Stimulated activated CD8-positive, alpha-beta memory T cell treated with anti-CD3 and anti-CD28 coated beads, Interleukin-12 subunit alpha, Interleukin-12 subunit beta, amount 100 ng/mL, for 1 hour (primary cell): ENCODE data around the gene UBE2D4.
"Not testable (repeated sequence)": the region's sequence is repeated elsewhere in the genome, so short reads cannot be mapped to it uniquely, and the experiment has no call there.

Source experiments
- DNase-seq: peaks from one replicate; pipeline ENCODE4 v3.0.0-alpha.2; 2020; ENCODE audit warnings: low read depth

Gene UBE2D4

DNA sequence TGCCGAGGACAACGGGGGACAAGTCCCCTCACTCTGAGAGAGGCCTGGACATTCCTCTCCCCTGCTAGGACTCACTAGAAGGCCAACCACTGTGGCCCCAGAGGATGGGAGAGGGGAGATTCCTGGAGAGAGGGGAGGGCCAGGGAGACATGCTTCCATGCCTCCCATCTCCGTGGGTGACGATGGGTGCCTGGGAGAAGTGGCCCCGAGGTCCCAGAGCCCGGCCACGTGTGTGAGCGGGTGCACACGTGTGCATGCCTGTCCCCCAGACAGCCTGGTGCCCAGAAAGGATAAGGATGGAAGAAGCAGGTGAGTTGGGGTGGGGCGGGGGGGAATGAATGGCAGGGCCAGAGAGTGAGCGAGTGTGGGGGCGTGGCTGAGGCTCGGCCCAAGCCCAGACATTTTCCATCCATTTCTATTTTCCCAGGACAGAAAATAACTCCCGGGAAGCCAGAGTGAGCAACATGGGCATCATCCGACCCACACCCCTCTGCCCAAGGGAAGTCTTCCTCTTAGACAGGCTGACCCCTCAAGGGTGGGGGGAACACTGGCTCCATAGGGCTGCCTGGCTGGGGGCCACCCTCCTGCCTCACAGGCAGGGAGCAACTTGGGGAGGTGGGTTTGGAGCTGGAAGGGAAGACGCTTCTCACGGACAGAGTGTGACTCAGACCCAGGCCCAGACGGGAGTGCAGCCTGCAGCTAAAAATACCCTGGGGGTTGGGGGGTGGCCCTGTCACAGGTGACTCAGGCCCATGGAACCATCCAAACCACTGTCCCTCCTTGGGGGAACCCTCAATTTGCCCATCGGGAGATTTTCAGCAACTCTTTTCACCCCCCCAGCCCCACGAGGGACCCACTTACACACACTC lies 42.2 kb downstream of the UBE2D4 start:
- not testable (repeated sequence) for DNase-seq

DNA sequence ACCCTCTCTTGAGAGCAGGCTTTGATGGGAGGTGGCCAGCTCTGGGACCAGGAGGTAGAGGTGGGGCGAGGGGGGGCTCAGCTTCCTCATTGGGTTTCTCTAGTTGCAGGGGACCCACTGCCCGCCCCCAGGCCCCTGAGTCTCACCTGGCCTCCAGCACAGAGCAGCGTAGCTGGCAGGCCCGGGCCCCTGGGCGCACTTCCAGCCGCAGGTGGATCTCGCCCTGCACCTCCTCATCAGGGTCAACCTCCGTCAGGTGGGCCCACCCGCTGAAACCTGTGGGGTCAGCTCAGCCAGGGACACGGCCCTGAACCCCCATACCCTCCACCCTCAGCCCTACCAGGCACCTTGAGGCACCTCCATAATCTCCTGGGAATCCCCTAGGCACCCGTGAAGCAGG lies 43.4 kb downstream of the UBE2D4 start:
- DNase-seq: not testable (repeated sequence)

DNA sequence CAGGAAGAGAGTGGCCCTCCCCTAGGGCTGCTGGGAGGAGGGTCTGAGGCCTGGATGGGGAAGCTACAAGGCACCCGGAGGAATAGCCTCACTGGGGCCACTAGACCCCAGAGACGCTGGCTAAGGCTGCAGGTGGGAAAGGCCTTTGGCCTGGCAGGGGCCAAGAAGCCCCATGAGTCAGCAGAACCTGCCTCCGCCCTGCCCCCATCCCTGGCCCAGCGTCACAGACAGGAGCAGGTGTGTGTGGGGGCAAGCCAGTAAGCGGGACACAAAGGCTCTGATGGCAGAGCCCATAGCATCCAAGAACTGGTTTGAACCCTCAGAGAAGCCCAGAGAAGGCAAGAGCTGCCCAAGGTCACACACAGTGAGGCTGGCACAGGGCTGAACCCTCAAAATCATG lies 44.5 kb downstream of the UBE2D4 start:
- DNase-seq: not testable (repeated sequence)

DNA sequence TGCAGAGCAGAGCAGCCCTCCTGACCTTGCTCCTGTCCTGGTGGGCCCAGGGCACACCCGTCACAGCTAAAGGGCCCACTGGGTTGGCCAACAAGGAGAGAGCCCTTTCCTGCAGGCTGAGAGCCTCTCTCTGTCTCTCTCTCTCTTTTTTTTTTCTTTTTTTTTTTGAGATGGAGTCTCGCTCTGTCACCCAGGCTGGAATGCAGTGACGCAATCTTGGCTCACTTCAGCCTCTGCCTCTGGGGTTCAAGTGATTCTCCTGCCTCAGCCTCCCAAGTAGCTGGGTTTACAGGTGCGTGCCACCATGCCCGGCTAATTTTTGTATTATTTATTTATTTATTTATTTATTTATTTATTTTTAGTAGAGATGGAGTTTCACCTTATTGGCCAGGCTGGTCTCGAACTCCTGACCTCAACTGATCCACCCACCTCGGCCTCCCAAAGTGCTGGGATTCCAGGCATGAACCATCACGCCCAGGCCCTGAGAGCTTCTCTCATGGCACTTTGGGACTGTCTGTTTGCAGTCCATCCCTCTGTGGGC lies 47.9 kb downstream of the UBE2D4 start:
- not testable (repeated sequence) for DNase-seq

DNA sequence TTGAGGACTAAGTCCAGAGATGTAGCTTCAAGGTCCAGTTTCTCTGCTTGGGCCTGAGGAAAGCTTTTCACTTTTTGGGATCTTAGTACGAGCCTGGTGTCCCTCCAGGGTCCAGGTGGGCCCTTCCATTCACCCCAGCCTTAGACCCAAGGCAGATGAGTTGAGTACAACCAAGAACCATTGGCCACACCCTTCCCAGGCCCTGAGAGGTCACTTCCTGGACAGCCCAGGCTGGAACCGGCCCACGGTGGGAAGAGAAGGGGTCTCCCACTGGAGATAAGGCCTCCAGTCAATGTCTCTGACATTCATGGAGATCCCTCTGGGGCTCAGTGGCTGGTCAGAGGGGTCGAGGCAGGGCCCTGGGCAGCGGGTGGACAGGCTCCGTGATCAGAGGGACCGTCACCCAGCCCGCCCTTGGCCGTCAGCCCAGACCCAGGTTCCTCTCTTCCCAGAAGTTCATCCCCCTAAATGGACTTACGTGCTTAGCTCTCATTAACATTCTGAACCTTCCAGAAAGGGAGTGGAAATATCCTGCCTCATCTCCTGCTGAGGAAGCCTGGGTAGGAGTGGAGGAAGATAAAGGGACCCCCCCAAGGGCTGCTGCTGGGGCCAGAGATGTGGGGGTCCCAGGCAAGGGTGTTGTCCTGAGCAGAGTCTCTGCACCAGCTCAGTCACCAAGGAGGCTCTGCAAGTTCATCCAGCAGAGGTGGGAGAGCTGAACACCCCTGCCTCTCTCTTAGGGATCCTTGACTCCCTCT lies 48.7 kb downstream of the UBE2D4 start:
- DNase-seq: not testable (repeated sequence)

DNA sequence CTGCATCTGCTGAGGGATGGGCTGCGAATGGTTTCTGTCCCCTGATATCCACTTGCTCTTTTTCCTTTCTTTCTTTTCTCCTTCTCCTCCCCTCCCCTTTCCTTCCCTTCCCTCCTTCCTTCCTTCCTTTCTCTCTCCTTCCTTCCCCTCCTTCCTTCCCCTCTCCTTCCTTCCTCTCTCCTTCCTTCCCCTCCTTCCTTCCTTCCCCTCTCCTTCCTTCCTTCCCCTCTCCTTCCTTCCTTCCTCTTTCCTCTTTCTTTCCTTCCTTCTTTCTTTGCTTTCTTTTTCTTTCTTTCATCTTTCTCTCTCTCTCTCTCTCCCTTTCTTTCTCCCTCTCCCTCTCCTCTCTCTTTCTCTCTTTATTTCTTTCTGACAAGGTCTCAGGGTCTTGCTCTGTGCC lies 51.3 kb downstream of the UBE2D4 start:
- no peak for DNase-seq

DNA sequence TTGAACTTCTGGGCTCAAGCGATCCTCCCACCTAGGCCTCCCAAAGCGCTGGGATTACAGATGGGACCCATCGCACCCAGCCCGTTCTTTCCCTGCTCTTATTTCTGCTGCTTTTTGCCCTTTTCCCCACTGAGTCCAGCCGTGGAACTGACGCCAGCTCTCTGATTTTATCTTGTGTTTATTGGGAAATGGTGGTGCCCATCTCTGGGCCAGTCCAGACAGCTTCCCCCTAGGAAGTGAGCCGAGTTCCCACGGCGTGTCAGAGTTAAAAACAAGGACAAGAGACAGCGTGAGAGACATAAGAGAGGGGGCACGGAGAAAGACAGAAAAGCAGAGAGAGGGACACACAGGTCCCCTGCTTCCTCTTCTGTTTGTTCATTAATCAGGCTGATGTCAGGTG lies 51.9 kb downstream of the UBE2D4 start:
- not testable (repeated sequence) for DNase-seq

DNA sequence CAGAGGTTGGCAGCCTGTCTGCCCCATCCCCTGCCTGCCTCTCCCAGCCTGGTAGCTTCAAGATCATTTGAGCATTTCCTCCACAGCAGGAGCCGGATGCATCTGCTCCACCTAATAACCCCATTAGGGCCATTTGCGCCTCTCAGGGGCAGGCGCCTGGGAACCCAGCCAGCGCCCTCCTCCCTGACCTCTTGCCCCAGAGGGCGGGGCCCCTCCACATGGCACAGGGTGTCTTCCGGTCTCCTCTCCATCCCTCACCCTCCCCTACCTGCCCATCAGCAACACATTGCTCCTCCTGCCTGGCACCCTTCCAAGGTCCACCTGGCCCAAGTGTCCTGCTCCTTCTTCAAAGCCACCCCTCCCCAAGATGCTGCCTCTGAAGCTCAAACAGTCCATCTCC lies 56.6 kb downstream of the UBE2D4 start:
- not testable (repeated sequence) for DNase-seq

DNA sequence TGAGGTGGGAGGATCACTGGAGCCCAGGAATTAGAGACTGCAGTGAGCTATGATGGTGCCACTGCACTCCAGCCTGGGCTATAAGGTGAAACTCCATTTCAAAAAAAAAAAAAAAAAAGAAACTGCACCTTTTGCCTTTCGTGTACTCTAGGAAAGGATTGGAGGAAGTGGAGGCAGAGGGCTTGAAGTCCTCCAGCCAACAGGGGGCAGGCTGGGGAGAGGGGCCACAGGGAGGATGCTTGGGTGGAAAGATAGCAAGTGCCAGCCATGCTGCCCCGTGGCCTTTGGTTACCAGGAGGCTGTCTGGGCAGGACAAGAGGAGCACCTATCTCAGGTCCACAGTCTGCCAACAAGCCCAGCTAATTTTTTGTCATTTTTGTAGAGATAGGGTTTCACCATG lies 57.5 kb downstream of the UBE2D4 start:
- not testable (repeated sequence) for DNase-seq

DNA sequence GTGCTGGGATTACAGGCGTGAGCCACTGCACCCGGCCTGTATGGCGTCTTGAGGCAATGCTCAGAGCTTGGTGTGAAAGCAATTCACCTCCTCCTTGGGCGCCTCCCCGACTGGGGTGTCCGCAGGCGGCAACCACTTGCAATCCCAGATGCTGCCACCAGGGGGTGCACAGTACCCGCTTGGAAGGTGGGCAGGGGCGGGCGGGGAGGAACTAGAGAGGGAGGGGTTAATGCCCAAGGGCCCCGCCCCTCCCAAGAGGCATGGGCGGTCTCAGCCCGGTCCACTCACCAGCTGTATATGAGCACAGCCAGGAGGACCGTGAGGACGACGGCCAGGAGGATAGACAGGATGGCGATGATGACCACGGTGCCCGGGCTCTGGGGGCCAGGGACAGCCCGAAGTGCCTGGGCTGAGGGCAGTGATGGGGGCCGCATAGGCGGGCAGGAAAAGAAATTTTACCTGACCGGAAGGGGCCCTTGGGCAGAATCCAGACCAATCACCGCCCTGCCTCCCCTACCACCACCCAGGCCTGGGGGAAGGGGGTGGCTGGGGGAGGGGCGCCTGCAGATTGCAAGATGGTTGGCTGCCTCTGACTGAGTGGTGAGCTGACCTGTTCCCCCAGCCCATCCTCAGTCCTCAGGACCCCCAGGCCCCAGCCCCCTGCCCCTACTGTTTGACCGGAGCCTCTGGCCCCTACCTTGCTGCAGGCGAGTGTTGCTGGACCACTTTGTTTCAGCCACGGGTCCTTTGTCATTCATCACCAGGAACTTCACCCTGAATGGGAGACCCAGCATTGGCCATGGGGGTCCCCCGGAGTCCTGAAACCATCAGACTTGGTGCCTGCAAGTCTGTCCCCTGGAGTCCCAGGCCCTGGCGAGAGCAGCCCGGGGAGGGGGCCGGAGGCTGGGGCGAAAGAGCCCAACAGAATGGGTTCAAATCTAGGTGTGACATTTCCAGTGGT lies 59.9 kb downstream of the UBE2D4 start:
- peak; percentile 66 for DNase-seq

DNA sequence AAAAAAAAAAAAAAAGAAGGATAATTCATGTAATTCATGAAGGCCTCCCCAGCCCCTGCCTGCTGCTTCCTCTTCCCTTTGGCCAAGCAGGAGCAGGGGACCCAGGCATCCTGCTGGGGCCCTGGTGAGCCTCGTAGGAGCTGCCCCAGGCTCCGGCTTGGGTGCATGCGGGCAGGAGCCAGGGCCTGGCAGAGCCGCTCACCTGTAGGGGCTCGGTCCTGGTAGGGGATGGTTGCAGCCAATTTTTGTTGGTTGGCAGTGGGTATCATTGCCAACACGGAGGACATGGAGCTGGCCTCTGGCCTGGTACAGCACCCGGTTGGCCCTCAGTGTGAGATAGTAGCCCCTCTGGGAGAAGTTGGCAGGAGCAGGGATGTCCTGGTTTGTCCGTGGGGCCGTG lies 61.2 kb downstream of the UBE2D4 start:
- not testable (repeated sequence) for DNase-seq

DNA sequence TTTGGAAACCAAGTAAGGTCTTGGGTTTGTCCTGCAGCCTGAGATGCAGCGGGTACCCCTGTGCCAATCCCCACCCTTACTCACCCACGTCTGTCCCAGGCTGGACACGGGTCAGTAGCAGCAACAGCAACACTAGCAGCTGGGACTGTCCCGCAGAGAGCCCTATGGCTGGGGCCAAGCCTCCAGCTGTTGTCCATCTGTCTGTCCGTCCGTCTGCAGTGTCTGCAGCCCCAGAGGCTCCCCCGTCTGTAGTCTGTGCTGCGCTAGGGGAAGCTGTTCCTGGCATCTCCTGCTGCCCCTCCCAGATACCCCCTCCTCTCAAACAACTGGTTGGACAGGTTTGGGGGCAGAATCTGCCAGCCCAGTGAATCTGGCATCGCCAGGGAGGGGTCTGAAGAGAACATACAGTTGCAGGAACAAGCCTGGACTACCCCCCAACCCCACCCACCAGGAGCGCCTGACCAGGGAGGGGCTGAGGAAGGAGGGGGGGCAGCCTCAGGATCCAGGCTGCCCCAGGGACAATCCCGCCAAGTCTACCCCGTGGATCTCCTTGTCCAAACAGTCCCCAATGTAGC lies 63.9 kb downstream of the UBE2D4 start:
- not testable (repeated sequence) for DNase-seq

DNA sequence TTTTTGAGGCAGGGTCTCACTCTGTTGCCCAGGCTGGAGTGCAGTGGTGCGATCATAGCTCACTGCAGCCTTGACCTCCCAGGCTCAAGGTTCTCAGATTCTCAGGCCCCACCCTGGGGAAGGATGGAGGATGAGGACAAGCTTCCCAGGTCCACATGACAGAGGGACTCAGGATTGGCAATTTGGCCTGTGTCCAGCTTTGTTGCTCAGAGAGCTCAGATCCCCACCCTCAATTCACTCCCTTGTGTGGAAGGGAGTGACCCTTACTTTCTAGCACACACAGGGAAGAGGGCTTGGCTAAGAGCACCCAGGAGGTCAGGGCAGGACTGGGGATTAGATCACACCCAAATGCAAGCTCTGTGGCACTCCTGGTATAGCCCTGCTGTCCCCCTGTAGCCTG lies 64.6 kb downstream of the UBE2D4 start:
- not testable (repeated sequence) for DNase-seq

DNA sequence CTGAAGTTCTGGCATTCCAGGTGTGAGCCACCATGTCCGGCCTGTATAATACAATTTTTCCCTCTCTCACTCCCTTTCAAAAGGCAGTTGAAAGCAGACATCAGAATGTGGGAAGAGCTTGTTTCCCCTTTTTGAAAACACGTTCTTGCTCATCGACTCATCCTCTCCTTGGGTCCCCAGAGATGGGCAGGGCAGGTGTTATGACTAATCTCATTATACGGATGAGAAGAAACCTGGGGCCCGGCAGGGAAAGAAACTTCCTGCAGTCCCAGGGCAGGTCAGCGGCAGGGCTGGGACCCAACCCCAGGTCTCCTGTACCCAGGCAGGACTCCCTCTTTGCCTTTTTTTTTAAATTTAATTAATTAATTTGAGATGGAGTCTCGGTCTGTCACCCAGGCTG lies 66.7 kb downstream of the UBE2D4 start:
- DNase-seq: not testable (repeated sequence)

DNA sequence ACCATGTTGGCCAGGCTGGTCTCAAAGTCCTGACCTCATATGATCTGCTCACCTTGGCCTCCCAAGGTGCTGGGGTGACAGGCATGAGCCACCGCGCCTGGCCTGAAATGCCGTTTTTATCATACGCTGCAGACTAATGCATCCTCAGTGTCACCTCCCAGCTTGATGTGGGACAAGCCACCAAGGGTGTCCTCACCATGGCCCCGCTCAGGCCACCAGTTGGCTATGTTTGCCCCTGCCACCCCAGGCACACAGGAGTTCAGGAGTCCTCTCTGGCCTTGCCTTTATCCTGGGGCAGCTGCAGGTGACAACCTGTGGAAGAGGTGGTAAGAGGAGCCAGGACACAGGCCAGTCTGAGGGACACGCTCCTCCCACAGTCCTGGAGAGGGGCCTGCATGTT lies 68.4 kb downstream of the UBE2D4 start:
- not testable (repeated sequence) for DNase-seq

DNA sequence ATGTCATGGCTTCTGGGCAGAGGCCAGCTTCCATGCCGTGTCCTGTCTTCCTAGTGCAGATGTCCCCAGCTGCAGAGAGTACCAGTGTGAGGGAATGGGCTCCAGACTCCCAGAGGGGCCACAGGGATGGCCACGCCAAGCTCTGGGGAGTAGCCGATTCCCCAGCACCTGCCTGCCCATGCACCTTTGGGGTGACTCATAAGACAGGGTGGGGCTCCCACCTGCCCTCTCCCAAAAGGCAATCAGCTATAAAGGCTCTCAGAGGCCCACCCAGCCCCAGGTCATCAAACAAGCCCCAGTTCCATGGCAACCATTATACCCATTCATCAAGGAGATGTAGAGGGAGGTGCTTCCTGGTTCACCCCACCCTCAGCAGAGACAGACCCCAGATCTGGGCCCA lies 71.3 kb downstream of the UBE2D4 start, which contains the start of gene SPDYE1:
Gene SPDYE1, plus strand, starts transcription at position 366 of the 400 bp plus-strand sequence. CDS start 2,053 bp downstream, outside the sequence.
- not testable (repeated sequence) for DNase-seq
